Activated CD4-positive, alpha-beta T cell treated with anti-CD3 and anti-CD28 coated beads, Interleukin-2, amount 50 U/mL, for 4 hours (primary cell): ENCODE measurements around the gene RNF128.
"Not testable (repeated sequence)": the region's sequence is repeated elsewhere in the genome, so short reads cannot be mapped to it uniquely, and the experiment has no call there.

ENCODE experiments used
- DNase-seq, 2 experiments: peaks; one replicate each; pipeline ENCODE4 v3.0.0-alpha.2; 2020

Gene RNF128

DNA sequence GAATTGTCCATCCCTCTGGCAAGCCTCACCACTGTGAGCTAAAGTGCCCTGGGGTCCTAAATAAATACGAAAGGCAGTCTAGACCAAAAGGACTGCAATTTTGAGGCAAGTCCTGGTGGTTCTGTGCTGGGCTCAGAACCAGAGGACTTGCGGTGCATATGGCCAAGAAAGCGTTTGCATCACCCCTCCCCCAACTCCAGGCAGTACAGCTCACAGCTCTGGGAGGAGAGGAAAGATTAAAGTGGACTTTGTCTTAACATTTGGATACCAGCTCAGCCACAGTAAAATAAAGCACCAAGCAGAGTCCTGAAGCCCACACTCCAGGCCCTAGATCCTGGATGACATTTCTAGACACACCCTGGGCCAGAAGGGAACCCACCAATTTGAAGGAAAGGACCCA is 24.9 kb downstream of the RNF128 start:
- no peak for DNase-seq

DNA sequence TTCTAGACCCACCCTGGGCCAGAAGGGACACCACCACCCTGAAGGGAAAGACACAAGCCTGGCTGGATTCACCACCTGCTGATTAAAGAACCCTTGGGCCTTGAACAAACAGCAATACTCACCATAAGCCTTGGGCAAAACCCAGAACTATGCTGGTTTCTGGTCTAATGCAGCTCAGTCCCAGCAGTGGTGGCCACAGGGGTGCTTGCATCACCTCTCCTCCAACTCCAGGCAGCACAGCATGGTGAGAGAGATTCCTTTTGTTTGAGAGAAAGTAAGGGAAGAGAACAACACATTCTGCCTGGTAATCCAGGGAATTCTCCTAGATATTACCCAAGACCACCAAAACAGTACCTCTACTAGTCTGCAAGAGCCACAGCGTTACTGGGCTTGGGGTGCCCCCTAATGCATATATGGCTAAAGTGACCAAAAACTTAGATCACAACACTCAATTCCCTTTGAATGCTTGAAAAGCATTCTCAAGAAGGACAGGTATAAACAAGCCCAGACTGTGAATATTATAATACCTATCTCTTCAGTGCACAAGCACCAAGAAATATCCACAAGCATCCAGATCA is 25.7 kb downstream of the RNF128 start:
- no peak for DNase-seq

DNA sequence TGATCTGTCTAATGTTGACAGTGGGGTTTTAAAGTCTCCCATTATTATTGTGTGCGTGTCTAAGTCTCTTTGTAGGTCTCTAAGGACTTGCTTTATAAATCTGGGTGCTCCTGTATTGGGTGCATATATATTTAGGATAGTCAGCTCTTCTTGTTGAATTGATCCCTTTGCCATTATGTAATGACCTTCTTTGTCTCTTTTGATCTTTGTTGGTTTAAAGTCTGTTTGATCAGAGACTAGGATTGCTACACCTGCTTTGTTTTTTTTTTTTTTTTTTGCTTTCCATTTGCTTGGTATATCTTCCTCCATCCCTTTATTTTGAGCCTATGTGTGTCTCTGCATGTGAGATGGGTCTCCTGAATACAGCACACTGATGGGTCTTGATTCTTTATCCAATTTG is 42.8 kb downstream of the RNF128 start:
- DNase-seq = not testable (repeated sequence)

DNA sequence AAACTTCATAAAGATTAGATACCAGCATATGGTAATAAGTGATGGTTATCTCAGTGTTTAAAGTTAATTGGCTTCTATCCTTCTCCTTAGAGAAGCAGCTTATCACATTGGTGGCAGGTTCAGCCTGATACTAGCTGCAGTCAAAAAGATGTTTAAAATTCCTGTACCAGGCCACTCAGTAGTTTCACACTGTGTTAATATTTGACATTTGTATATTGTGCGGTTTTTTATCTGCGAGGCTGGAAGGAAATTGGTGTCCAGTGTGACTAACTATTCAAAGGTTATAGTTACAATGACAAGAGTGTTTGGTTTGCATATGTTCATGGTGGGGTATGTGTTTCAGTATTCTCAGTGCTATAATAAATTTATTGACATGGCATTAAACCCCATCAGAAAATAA is 48.5 kb downstream of the RNF128 start:
- no peak for DNase-seq

DNA sequence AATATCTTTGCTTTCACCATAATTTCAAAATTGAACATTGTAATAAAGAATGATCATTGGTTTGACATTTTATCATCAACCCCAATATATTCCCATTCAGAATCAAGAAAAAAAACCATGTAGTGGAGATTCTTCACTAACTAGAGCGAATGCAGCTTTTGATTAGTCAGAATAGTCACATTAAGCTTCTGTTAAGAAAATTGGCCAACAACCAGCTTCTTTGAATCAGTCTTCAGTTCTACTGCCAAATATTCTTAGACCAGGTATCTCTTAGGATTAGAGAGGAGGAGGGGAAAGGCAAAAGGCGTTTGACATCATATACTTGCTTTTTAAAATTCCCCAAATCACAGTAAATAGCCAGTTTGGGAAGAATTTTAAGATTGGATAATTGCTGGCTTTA is 53.8 kb downstream of the RNF128 start:
- no peak for DNase-seq

GRCh38 chrX:106780664-106781377 is 54.3 kb downstream of the RNF128 start:
- no peak for DNase-seq

DNA sequence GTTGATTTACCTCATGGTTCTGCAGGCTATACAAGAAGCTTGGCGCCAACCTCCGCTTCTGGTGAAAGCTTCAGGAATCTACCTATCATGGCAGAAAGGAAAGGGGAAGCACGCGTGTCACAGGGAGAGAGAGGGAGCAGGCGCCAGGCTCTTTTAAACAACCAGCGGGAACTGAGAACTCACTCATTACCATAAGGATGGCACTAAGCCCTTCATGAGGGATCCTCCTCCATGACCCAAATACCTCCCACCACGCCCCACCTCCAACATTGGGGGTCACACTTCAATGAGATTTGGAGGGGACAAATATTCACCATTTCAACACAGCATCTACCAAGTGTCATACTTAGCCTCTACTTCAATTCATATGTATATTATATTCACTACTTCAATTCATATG is 57.2 kb downstream of the RNF128 start:
- no peak for DNase-seq

DNA sequence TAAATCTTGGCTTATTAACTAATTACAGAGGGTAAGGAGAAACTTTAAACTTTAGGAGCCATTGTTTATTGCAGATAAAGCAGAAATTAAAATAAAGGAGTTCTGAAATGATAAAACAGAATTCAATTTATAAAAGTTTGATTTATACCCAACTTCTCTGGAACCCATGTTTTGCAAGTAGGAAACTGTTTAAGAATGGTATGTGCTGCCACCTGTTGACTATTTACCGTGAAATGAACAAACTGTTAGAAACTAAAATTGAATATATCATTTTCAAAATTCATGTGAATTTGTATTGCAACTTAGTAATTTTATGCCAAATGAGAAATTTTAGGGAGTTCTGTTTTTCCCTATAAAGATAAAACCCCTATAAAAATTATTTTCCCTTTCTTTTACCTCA is 65.0 kb downstream of the RNF128 start:
- no peak for DNase-seq

GRCh38 chrX:106802063-106802387 is 75.5 kb downstream of the RNF128 start:
- no peak for DNase-seq

DNA sequence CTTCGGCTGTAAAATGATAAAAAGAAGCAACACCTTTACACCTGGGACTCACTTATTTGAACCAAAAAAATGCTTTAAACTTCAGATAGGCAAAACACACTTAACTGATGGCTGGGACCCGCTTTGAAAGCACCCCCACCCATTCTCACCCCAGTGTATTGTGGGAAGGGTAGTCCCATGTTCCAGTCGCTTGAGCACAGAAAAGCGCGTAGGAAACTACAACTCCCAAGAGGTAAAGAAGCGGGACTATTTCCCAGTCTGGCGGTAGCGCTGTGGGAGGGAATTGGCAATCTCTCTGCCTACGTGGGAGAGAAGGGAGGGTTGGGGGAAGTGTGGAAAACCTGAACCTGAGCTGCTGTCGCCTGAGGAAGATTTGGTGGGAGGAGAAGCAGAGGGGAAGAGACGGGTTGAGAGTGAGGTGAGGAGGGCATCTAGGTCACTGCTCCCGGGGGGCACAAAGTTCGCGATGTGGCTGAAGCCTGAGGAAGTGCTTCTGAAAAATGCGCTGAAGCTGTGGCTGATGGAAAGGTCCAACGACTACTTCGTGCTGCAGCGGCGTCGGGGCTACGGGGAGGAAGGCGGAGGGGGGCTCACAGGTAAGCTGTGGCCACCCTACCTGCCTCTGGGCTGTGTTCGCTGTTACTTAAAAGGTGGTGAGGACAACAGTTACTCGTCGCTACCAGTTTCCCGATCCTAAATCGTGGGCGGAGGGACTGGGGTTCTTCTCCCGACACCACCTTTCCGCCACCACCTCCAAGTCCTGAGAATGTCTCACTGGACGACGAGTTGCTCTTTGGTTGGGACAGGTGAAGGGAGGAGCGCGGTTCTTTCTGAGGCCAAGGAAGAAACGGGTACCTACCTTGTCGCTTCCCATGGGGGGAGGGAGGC is 76.1 kb downstream of the RNF128 start, which contains the start of gene TBC1D8B:
Gene TBC1D8B, plus strand, starts transcription at position 286 of the 888 bp plus-strand sequence. Its CDS starts 181 bp downstream, at position 467.
- peak in 1 of 2 experiments; percentile 7 for DNase-seq

DNA sequence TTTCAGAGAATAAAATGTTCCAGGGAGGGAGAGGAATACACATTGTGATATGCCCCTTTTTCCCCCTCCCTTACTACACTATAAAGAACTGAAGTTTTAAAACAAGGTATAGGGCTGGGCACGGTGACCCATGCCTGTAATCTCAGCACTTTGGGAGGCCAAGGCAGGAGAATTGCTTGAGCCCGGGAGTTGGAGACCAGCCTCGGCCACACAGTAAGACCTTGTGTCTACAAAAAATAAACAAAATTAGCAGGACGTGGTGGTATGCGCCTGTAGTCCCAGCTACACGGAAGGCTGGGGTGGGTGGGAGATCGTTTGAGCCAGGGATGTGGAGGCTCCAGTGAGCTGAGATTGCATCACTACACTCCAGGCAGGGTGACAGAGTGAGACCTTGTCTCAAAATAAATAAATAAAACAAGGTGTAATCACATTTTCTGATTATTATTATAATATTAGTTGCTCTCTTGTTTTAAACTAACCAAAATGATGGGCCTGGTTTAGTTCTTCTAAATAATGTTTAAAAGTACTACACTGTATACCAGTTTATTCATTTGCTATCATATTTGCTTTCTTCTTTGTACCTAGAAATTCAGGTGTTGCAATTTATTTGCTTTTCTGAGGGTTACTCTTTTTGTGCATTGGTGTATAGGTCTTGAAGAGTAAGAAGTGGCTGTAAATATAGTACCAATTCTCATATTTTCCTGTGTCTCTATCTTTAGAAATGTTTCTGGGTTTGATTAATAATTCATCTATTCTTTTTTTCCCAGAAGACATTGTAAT is 84.8 kb downstream of the RNF128 start:
- no peak for DNase-seq

- not testable (repeated sequence) for DNase-seq
Observed at GRCh38 chrX:106812930-106813329, 86.4 kb downstream of the RNF128 start.

DNA sequence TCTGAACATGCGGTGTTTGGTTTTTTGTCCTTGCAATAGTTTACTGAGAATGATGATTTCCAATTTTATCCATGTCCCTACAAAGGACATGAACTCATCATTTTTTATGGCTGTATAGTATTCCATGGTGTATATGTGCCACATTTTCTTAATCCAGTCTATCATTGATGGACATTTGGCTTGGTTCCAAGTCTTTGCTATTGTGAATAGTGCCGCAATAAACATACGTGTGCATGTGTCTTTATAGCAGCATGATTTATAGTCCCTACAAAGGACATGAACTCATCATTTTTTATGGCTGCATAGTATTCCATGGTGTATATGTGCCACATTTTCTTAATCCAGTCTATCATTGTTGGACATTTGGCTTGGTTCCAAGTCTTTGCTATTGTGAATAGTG is 87.6 kb downstream of the RNF128 start:
- not testable (repeated sequence) for DNase-seq
